Measurements from ENCODE around the gene GTPBP2.

The GTPBP2 gene, protein sequence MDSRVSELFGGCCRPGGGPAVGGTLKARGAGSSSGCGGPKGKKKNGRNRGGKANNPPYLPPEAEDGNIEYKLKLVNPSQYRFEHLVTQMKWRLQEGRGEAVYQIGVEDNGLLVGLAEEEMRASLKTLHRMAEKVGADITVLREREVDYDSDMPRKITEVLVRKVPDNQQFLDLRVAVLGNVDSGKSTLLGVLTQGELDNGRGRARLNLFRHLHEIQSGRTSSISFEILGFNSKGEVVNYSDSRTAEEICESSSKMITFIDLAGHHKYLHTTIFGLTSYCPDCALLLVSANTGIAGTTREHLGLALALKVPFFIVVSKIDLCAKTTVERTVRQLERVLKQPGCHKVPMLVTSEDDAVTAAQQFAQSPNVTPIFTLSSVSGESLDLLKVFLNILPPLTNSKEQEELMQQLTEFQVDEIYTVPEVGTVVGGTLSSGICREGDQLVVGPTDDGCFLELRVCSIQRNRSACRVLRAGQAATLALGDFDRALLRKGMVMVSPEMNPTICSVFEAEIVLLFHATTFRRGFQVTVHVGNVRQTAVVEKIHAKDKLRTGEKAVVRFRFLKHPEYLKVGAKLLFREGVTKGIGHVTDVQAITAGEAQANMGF

DNA sequence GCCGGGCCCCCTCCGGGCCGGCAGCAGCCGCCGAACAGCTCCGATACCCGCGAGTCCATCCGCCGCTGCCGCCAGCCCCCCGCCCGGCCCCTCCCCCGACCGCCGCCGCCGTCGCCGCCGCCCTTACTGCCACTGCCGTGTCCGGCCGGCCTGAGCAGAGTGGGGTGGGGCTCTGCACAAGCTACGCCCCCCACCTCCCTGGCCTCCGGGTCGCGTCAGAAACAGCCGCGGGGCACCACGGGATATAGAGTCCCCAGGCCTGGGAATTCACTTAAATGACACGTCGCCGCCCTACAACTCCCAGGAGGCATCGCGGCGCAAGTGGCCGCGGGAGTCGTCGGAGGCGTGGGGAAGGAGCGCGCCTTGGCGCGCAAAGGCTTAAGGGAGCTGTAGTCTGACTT, at the start of gene GTPBP2:
GTPBP2 (minus strand) TSS at position 161 of the 401 bp plus-strand sequence; CDS start at position 59, 102 bp downstream.
- Histone ChIP-seq H3K9ac (peak within 1 kb of the TSS; percentile 93), H3K4me3 (peak within 1 kb of the TSS; percentile 96), H3K36me3 (peaks cover 25% of the 10 kb centered on the region), H3K27me3 (no peaks in the 10 kb centered on the region), H3K9me3 (no peaks in the 10 kb centered on the region), H4K20me1 (peaks cover 18% of the 10 kb centered on the region; the same call in 1 of the 2 replicates), H3K4me1 (peaks cover 61% of the 10 kb centered on the region), H3K27ac (peak within 1 kb of the TSS; percentile 93), H3K4me2 (peak within 1 kb of the TSS; percentile 89)
- no peak for TF ChIP-seq Cebpa-rat (IDR thresholded peaks at IDR 0.05)

- Histone ChIP-seq H3K4me2 (no peak overlapping the region), H3K9ac (no peak overlapping the region), H3K4me3 (no peak overlapping the region), H3K27me3 (no peaks in the 10 kb centered on the region), H3K27ac (no peak overlapping the region), H3K4me1 (no peaks in the 10 kb centered on the region), H3K9me3 (no peaks in the 10 kb centered on the region), H3K36me3 (peaks cover 99% of the 10 kb centered on the region), H4K20me1 (peaks cover 88% of the 10 kb centered on the region)
- TF ChIP-seq Cebpa-rat (IDR thresholded peaks at IDR 0.05), result no peak
Observed at GRCh38 chr6:43678341-43678740, 49.3 kb upstream of the GTPBP2 start.

- H3K4me2 ChIP-seq, result no peak overlapping the region
- H3K9me3 ChIP-seq, result no peaks in the 10 kb centered on the region
- H3K27me3 ChIP-seq, result no peaks in the 10 kb centered on the region
- H3K9ac ChIP-seq, result no peak overlapping the region
- H3K27ac ChIP-seq, result no peak overlapping the region
- peaks cover 99% of the 10 kb centered on the region for H3K36me3 ChIP-seq
- H3K4me3 ChIP-seq, result no peak overlapping the region
- H3K4me1 ChIP-seq, result no peaks in the 10 kb centered on the region
- peaks cover 84% of the 10 kb centered on the region for H4K20me1 ChIP-seq
- no peak for TF ChIP-seq Cebpa-rat (IDR thresholded peaks at IDR 0.05)
Observed at GRCh38 chr6:43677759-43678158, 48.7 kb upstream of the GTPBP2 start.

DNA sequence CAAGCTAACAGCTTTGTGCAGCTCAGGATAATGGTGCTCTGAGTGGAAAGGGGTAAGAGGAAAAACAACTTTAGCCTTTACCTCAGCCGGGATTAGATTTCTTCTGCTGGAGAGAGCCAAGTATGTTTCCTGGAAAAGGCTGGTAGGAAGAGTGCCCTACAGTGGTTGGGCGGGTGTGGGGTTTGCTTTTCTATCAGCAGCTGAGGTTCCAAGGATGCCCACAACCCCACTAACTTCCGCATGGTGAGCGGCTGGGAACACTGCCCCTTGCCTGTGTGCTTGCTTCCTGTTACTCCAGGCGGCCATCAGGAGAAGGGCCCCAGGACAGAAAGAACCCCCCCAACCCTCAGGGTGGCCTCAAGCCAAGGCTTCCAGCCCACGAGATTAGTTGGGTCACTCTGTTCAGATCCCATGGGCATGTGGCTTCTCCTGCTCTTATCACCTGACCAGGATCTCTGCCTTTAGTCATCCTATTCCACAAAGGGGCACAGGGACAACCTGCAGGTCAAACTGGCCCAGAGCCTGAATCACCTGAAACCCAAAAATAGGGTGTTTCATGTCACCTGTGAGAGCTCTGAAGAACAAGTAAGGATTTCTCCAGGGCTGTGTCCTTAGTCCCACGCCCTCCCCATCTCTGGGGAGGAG, 48.0 kb upstream of the GTPBP2 start:
- no peak overlapping the region for H3K4me3 ChIP-seq
- no peaks in the 10 kb centered on the region for H3K4me1 ChIP-seq
- H3K36me3 ChIP-seq, result peaks cover 99% of the 10 kb centered on the region
- no peak overlapping the region for H3K4me2 ChIP-seq
- TF ChIP-seq Cebpa-rat (IDR thresholded peaks at IDR 0.05), result no peak
- no peak overlapping the region for H3K27ac ChIP-seq
- no peaks in the 10 kb centered on the region for H3K27me3 ChIP-seq
- no peak overlapping the region for H3K9ac ChIP-seq
- peaks cover 77% of the 10 kb centered on the region for H4K20me1 ChIP-seq
- H3K9me3 ChIP-seq, result no peaks in the 10 kb centered on the region

- Histone ChIP-seq H3K9me3 (no peaks in the 10 kb centered on the region), H3K4me1 (no peaks in the 10 kb centered on the region), H3K4me3 (no peak overlapping the region), H3K36me3 (peaks cover 99% of the 10 kb centered on the region), H3K4me2 (no peak overlapping the region), H3K27me3 (no peaks in the 10 kb centered on the region), H3K27ac (no peak overlapping the region), H4K20me1 (peaks cover 62% of the 10 kb centered on the region), H3K9ac (no peak overlapping the region)
- no peak for TF ChIP-seq Cebpa-rat (IDR thresholded peaks at IDR 0.05)
Observed at GRCh38 chr6:43674921-43675320, 45.9 kb upstream of the GTPBP2 start.

- Histone ChIP-seq H3K27ac (no peak overlapping the region), H3K27me3 (no peaks in the 10 kb centered on the region), H4K20me1 (peaks cover 56% of the 10 kb centered on the region), H3K4me2 (no peak overlapping the region), H3K4me1 (no peaks in the 10 kb centered on the region), H3K9me3 (no peaks in the 10 kb centered on the region), H3K4me3 (no peak overlapping the region), H3K36me3 (peaks cover 100% of the 10 kb centered on the region), H3K9ac (no peak overlapping the region)
- no peak for TF ChIP-seq Cebpa-rat (IDR thresholded peaks at IDR 0.05)
Observed at GRCh38 chr6:43674291-43674690, 45.2 kb upstream of the GTPBP2 start.

DNA sequence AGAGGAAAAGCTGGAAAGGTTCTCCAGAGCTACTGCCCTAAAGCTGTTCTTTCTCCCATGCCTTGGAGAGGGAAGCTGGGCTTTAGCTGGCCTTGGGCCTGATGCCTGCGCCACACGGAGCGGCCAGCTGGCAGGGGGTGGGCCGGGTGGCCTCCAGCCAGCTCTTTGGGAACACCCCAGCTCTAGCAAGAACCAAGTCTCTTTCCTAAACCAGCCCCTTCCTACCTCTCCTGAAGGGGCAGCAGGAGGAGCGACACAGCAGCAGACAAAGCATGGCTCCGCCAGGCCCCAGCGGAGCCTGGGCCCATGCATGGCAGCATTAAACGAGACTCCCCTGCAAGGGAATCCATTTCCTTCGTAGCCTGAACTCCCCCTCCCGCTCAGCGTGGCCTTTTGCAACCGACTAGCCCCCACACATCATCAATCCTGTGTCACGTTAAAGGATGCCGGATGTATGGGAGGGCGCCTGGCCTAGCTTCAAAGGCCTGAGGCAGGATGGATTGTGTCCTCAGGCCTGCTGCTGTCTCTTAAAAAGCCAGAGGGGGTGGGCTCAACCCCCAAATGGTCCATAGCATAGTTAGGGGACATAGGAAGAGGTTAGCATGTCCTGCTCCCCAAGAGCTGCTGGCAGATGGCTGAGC, 44.5 kb upstream of the GTPBP2 start:
- Histone ChIP-seq H3K9ac (no peak overlapping the region), H3K4me1 (no peaks in the 10 kb centered on the region), H3K27me3 (no peaks in the 10 kb centered on the region), H3K36me3 (peaks cover 100% of the 10 kb centered on the region), H3K27ac (no peak overlapping the region), H3K9me3 (no peaks in the 10 kb centered on the region), H4K20me1 (peaks cover 48% of the 10 kb centered on the region), H3K4me3 (no peak overlapping the region), H3K4me2 (no peak overlapping the region)
- no peak for TF ChIP-seq Cebpa-rat (IDR thresholded peaks at IDR 0.05)

DNA sequence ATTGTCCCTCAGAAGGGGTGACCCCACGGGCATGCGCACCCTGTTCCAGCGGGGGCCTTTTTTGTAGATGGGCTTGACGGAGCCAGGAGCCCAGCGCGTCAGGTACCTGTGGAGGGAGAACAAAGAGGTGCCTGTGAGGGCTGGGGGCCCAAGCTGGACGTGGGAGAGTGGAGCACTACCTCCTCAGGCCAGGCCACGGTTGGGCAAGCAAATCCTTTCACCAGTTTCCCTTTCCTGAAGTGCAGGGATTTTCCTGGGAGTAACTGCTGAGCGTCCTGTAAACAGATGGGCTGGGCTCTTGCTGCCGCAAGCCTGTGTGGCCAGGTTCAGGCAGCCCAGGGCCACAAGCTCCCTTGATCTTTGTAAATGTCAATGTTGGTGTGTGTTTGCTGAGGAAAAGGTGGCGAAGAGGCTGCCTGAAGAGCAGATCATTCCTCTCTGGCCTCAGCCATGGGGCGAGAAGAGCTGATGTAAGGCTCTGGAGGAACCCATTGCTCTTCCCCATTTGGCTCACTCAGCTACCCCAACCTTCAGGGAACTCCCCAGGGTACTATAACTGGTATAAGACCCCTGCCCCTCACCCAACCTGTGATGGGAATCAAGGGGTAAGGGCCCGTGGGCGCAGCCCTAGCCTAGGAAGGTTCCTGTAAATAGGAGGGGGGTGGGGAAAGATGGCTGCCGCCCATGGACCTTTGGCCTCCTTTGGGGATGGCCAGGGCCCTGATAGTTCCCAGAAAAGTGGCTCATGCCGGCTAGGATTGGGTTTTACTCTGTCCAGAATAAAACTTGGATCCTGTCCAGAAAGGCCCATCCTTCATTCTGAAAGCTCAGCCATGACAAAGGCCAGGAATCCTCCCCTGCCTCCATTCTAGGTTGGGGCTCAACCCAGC, 43.0 kb upstream of the GTPBP2 start:
- no peak overlapping the region for H3K27ac ChIP-seq
- H3K36me3 ChIP-seq, result peaks cover 86% of the 10 kb centered on the region
- no peaks in the 10 kb centered on the region for H3K27me3 ChIP-seq
- peaks cover 11% of the 10 kb centered on the region for H3K4me1 ChIP-seq
- no peak overlapping the region for H3K9ac ChIP-seq
- peaks cover 34% of the 10 kb centered on the region for H4K20me1 ChIP-seq
- no peak overlapping the region for H3K4me3 ChIP-seq
- no peak overlapping the region for H3K4me2 ChIP-seq
- no peak for TF ChIP-seq Cebpa-rat (IDR thresholded peaks at IDR 0.05)
- H3K9me3 ChIP-seq, result no peaks in the 10 kb centered on the region
